Islet precursor cell (in vitro differentiated cells): ENCODE results near the gene HORMAD2.

Experiments
- DNase-seq: peaks from one replicate; pipeline ENCODE4 v3.0.0-alpha.2; 2018

The HORMAD2 gene

GRCh38 chr22:30195245-30196140, 115.2 kb downstream of the HORMAD2 start:
- DNase-seq = no peak

- DNase-seq = peak; percentile 99
Measured at GRCh38 chr22:30196141-30196879, 116.0 kb downstream of the HORMAD2 start.

- DNase-seq = no peak
Measured at GRCh38 chr22:30196880-30197336, 116.6 kb downstream of the HORMAD2 start.

GRCh38 chr22:30197389-30197788, 117.1 kb downstream of the HORMAD2 start:
- DNase-seq = no peak

- peak; percentile 39 for DNase-seq
Measured at GRCh38 chr22:30198152-30198825, 118.0 kb downstream of the HORMAD2 start.

GRCh38 chr22:30198921-30199320, 118.7 kb downstream of the HORMAD2 start:
- peak; percentile 24 for DNase-seq

GRCh38 chr22:30200905-30201304, 120.6 kb downstream of the HORMAD2 start:
- DNase-seq = peak; percentile 8

GRCh38 chr22:30201945-30202344, 121.7 kb downstream of the HORMAD2 start:
- no peak for DNase-seq

GRCh38 chr22:30202531-30203006, 122.3 kb downstream of the HORMAD2 start:
- DNase-seq = peak; percentile 57

- peak; percentile 47 for DNase-seq
Measured at GRCh38 chr22:30204015-30204741, 123.9 kb downstream of the HORMAD2 start.

GRCh38 chr22:30204742-30205111, 124.5 kb downstream of the HORMAD2 start:
- DNase-seq = peak; percentile 50

GRCh38 chr22:30205281-30206115, 125.2 kb downstream of the HORMAD2 start:
- DNase-seq = peak; percentile 62

- peak; percentile 98 for DNase-seq
Measured at GRCh38 chr22:30206944-30207343, 126.7 kb downstream of the HORMAD2 start.

- DNase-seq = peak; percentile 85
Measured at GRCh38 chr22:30208631-30209603, 128.7 kb downstream of the HORMAD2 start.

GRCh38 chr22:30209642-30210041, 129.4 kb downstream of the HORMAD2 start:
- DNase-seq = no peak

- DNase-seq = peak; percentile 98
Measured at GRCh38 chr22:30210235-30210909, 130.1 kb downstream of the HORMAD2 start.

GRCh38 chr22:30211124-30211820, 131.0 kb downstream of the HORMAD2 start:
- no peak for DNase-seq

- peak; percentile 85 for DNase-seq
Measured at GRCh38 chr22:30212363-30212995, 132.2 kb downstream of the HORMAD2 start.
